AG04450 (cell line): ENCODE results near the gene TSHZ2. TPM values are rescaled to one million over a fixed set of nuclear protein-coding genes. Genes with fewer than 3 reads are reported as not detected.

Source experiments
- CTCF ChIA-PET: fragments of 300-600, 350-600 bp; formaldehyde crosslinking; extraction: SDS; loops from one replicate; lab custom pipeline; 2022; ENCODE audit warnings: antibody characterized with exemption, inconsistent platforms; lab: Charles Lee
- POLR2A ChIA-PET: fragments of 350-600 bp; formaldehyde crosslinking; extraction: SDS; loops from one replicate; lab custom pipeline; 2021; ENCODE audit warnings: antibody characterized with exemption, inconsistent platforms; lab: Yijun Ruan, JAX
- DNase-seq: peaks from one replicate; pipeline ENCODE4 v3.0.0-alpha.2; 2011; ENCODE audit warnings: low read depth, low spot score
- H3K27ac ChIP-seq: one replicate; pipeline ENCODE4 v1.5.1; 2012; ENCODE audit warnings: low read depth, low read length, control low read depth
- H3K27me3 ChIP-seq: one replicate; pipeline ENCODE4 v1.6.0; 2012; ENCODE audit warnings: low read length; ENCODE audit not compliant: control insufficient read depth, insufficient read depth
- H3K4me3 ChIP-seq: 2 replicates; pipeline ENCODE4 v1.5.1; 2011; ENCODE audit warnings: mild to moderate bottlenecking, low read depth, low read length, control low read depth
- H3K9me3 ChIP-seq: 2 replicates; pipeline ENCODE4 v1.5.1; 2012; ENCODE audit warnings: low read length; ENCODE audit not compliant: control insufficient read depth, insufficient read depth
- polyA plus RNA-seq: library from polyadenylated mRNA; depleted of rRNA; stranded (reverse); fragments of >200 nt; gene quantifications from 2 replicates; pipeline ENCODE4 v1.2.3, GENCODE V29; 2011
- TF ChIP-seq, protein P1 (sequence below): IDR thresholded peaks from 2 replicates; pipeline ENCODE4 v1.5.1; 2011; ENCODE audit warnings: low read depth, low read length, control low read depth, inconsistent platforms

TSHZ2 gene
- polyA plus RNA-seq, 1 experiment: not detected

- H3K4me3 ChIP-seq: no peak overlapping the region
- H3K27ac ChIP-seq: no peak overlapping the region
- CTCF ChIA-PET: no interaction called here
- DNase-seq: no peak
- POLR2A ChIA-PET: no interaction called here
- no peaks in the 10 kb centered on the region for H3K9me3 ChIP-seq
- H3K27me3 ChIP-seq: no peaks in the 10 kb centered on the region
- TF ChIP-seq, protein P1, sequence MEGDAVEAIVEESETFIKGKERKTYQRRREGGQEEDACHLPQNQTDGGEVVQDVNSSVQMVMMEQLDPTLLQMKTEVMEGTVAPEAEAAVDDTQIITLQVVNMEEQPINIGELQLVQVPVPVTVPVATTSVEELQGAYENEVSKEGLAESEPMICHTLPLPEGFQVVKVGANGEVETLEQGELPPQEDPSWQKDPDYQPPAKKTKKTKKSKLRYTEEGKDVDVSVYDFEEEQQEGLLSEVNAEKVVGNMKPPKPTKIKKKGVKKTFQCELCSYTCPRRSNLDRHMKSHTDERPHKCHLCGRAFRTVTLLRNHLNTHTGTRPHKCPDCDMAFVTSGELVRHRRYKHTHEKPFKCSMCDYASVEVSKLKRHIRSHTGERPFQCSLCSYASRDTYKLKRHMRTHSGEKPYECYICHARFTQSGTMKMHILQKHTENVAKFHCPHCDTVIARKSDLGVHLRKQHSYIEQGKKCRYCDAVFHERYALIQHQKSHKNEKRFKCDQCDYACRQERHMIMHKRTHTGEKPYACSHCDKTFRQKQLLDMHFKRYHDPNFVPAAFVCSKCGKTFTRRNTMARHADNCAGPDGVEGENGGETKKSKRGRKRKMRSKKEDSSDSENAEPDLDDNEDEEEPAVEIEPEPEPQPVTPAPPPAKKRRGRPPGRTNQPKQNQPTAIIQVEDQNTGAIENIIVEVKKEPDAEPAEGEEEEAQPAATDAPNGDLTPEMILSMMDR: no peak
Observed at GRCh38 chr20:53402233-53403005, 430.3 kb downstream of the TSHZ2 start.

DNA sequence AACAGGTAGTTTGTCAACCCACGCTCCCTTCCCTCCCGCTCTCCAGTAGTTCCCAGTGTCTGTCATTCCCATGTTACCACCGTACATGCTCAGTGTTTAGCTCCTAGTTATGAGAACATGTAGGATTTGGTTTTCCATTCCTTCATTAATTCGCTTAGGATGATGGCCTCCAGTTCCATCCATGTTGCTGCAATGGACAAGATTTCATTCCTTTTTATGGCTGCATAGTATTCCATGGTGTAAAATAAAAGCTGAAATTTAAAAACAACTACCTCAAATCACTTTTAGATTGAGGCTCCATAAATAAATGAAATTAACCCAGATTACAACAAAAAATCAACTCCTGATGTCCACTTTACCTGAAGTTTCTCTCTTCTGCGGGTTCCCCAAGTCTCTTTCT lies 430.9 kb downstream of the TSHZ2 start:
- Histone ChIP-seq H3K27me3 (no peaks in the 10 kb centered on the region), H3K4me3 (no peak overlapping the region), H3K27ac (no peak overlapping the region), H3K9me3 (no peaks in the 10 kb centered on the region)
- POLR2A ChIA-PET: no interaction called here
- no peak for DNase-seq
- CTCF ChIA-PET: no interaction called here
- TF ChIP-seq, protein P1: no peak

DNA sequence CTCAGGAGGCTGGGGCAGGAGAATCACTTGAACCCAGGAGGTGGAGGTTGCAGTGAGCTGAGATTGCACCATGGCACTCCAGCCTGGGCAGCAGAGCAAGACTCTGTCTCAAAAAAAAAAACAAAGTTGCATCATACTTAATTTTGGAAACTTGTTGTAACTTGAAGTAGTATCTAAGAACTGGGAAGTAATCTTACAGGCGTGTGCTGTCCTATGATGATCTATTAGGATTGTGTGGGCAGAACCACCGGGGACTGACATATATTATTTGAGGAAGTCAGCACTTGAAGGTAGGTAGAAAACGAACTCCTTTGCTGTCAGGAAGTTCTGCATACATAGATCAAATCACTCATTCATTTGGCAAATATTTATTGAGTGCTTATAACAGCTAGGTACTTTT lies 433.0 kb downstream of the TSHZ2 start:
- DNase-seq: no peak
- no peaks in the 10 kb centered on the region for H3K9me3 ChIP-seq
- ChIA-PET POLR2A (no interaction called here), CTCF (no interaction called here)
- TF ChIP-seq, protein P1: no peak
- H3K27me3 ChIP-seq: no peaks in the 10 kb centered on the region
- H3K27ac ChIP-seq: no peak overlapping the region
- H3K4me3 ChIP-seq: no peak overlapping the region

GRCh38 chr20:53406580-53406979 lies 434.4 kb downstream of the TSHZ2 start:
- H3K27me3 ChIP-seq: no peaks in the 10 kb centered on the region
- H3K27ac ChIP-seq: no peak overlapping the region
- ChIA-PET POLR2A (no interaction called here), CTCF (no interaction called here)
- TF ChIP-seq, protein P1: no peak
- no peak for DNase-seq
- H3K4me3 ChIP-seq: no peak overlapping the region
- no peaks in the 10 kb centered on the region for H3K9me3 ChIP-seq

- H3K27ac ChIP-seq: no peak overlapping the region
- TF ChIP-seq, protein P1: no peak
- no peak for DNase-seq
- POLR2A ChIA-PET: no interaction called here
- CTCF ChIA-PET: no interaction called here
- no peaks in the 10 kb centered on the region for H3K9me3 ChIP-seq
- no peak overlapping the region for H3K4me3 ChIP-seq
- no peaks in the 10 kb centered on the region for H3K27me3 ChIP-seq
Observed at GRCh38 chr20:53408691-53409446, 436.7 kb downstream of the TSHZ2 start.
